WTC11 (cell line): ENCODE measurements around the gene VAC14. TPM values are rescaled to one million over a fixed set of nuclear protein-coding genes. Genes with fewer than 3 reads are reported as not detected.

Experiments used
- ATAC-seq: fragments of 200-7000 bp; cut with Tn5 transposase; 2 replicates; pipeline ENCODE4 v1.10.0; 2021; ENCODE audit warnings: mild to moderate bottlenecking, moderate library complexity
- CTCF ChIA-PET: fragments of 300-600 bp; sonication (Branson Sonifier 250); formaldehyde crosslinking; loops from one replicate; lab custom pipeline; 2021; ENCODE audit warnings: antibody characterized with exemption; lab: Charles Lee
- POLR2A ChIA-PET: fragments of 350-600 bp; sonication (Branson Sonifier 250); formaldehyde crosslinking; loops from one replicate; lab custom pipeline; 2021; ENCODE audit warnings: antibody characterized with exemption; lab: Charles Lee
- DNase-seq: peaks from one replicate; pipeline ENCODE4 v3.0.0; 2021; ENCODE audit warnings: low spot score
- H3K27ac Mint-ChIP-seq: 2 replicates; pipeline ENCODE4 v1.8.0; 2021; ENCODE audit warnings: mixed read lengths
- H3K27me3 Mint-ChIP-seq: 2 replicates; pipeline ENCODE4 v1.8.0; 2021; ENCODE audit warnings: low read depth, mild to moderate bottlenecking, moderate library complexity, mixed read lengths
- H3K36me3 Mint-ChIP-seq: 2 replicates; pipeline ENCODE4 v1.8.0; 2021; ENCODE audit warnings: mixed read lengths
- H3K4me1 Mint-ChIP-seq: 2 replicates; pipeline ENCODE4 v1.8.0; 2022; ENCODE audit warnings: mixed read lengths
- H3K4me3 Mint-ChIP-seq: 2 replicates; pipeline ENCODE4 v1.8.0; 2021; ENCODE audit warnings: mild to moderate bottlenecking, moderate library complexity, mixed read lengths
- H3K9me3 Mint-ChIP-seq: 2 replicates; pipeline ENCODE4 v1.8.0; 2021; ENCODE audit warnings: mixed read lengths
- AFF4 ChIP-seq: sonication (generic); formaldehyde crosslinking; IDR thresholded peaks from 2 replicates; pipeline ENCODE4 v1.8.1; 2023; ENCODE audit warnings: mild to moderate bottlenecking, missing genetic modification reagents, borderline replicate concordance
- ATF1 ChIP-seq: sonication (generic); formaldehyde crosslinking; IDR thresholded peaks from 2 replicates; pipeline ENCODE4 v1.8.1; 2023; ENCODE audit warnings: mild to moderate bottlenecking, moderate library complexity, missing genetic modification reagents
- ATF3 ChIP-seq: sonication (generic); formaldehyde crosslinking; conservative IDR thresholded peaks from 2 replicates; pipeline ENCODE4 v1.8.1; 2022; ENCODE audit warnings: mild to moderate bottlenecking, missing genetic modification reagents
- CBFB ChIP-seq: sonication (generic); formaldehyde crosslinking; IDR thresholded peaks from 2 replicates; pipeline ENCODE4 v1.8.1; 2022; ENCODE audit warnings: mild to moderate bottlenecking, low read depth, missing genetic modification reagents
- CREB1 ChIP-seq: sonication (generic); formaldehyde crosslinking; IDR thresholded peaks from 2 replicates; pipeline ENCODE4 v1.8.0; 2023; ENCODE audit warnings: mild to moderate bottlenecking, missing genetic modification reagents
- E2F4 ChIP-seq: sonication (generic); formaldehyde crosslinking; IDR thresholded peaks from 2 replicates; pipeline ENCODE4 v1.8.1; 2022; ENCODE audit warnings: low read depth, mild to moderate bottlenecking, moderate library complexity, missing genetic modification reagents, borderline replicate concordance
- FOXJ3 ChIP-seq: sonication (generic); formaldehyde crosslinking; IDR thresholded peaks from 2 replicates; pipeline ENCODE4 v1.9.0; 2021; ENCODE audit warnings: missing genetic modification reagents, mild to moderate bottlenecking, borderline replicate concordance
- GTF2I ChIP-seq: fragments of 250-450 bp; sonication (Bioruptor Pico); conservative IDR thresholded peaks from 2 replicates; pipeline ENCODE4 v1.4.0; 2021; ENCODE audit warnings: mild to moderate bottlenecking
- HMGXB4 ChIP-seq: sonication (generic); formaldehyde crosslinking; IDR thresholded peaks from 2 replicates; pipeline ENCODE4 v1.8.1; 2023; ENCODE audit warnings: mild to moderate bottlenecking, moderate library complexity, missing genetic modification reagents
- JAZF1 ChIP-seq: fragments of 250-450 bp; sonication (Bioruptor Pico); IDR thresholded peaks from 2 replicates; pipeline ENCODE4 v1.9.0; 2021; ENCODE audit warnings: moderate library complexity, mild to moderate bottlenecking, inconsistent platforms
- KAT7 ChIP-seq: sonication (generic); formaldehyde crosslinking; IDR thresholded peaks from 2 replicates; pipeline ENCODE4 v1.8.1; 2023; ENCODE audit warnings: missing genetic modification reagents, mild to moderate bottlenecking, borderline replicate concordance
- MAX ChIP-seq: sonication (generic); formaldehyde crosslinking; IDR thresholded peaks from 2 replicates; pipeline ENCODE4 v1.8.0; 2022; ENCODE audit warnings: mild to moderate bottlenecking, missing genetic modification reagents
- MLX ChIP-seq: sonication (generic); formaldehyde crosslinking; IDR thresholded peaks from 2 replicates; pipeline ENCODE4 v1.8.1; 2023; ENCODE audit warnings: mild to moderate bottlenecking, missing genetic modification reagents, moderate library complexity
- MXD4 ChIP-seq: fragments of 250-450 bp; sonication (Bioruptor Pico); IDR thresholded peaks from 2 replicates; pipeline ENCODE4 v1.8.0; 2021; ENCODE audit warnings: mild to moderate bottlenecking, moderate library complexity, borderline replicate concordance
- NR1H2 ChIP-seq: sonication (generic); formaldehyde crosslinking; IDR thresholded peaks from 2 replicates; pipeline ENCODE4 v1.9.0; 2021; ENCODE audit warnings: mild to moderate bottlenecking, moderate library complexity, missing genetic modification reagents
- OVOL2 ChIP-seq: fragments of 250-450 bp; sonication (Bioruptor Pico); IDR thresholded peaks from 2 replicates; pipeline ENCODE4 v1.9.0; 2021; ENCODE audit warnings: mild to moderate bottlenecking, borderline replicate concordance
- PRRX2 ChIP-seq: fragments of 250-450 bp; sonication (Bioruptor Pico); IDR thresholded peaks from 2 replicates; pipeline ENCODE4 v1.8.0; 2021; ENCODE audit warnings: mild to moderate bottlenecking
- RORB ChIP-seq: fragments of 250-450 bp; sonication (Bioruptor Pico); IDR thresholded peaks from 2 replicates; pipeline ENCODE4 v1.9.0; 2021; ENCODE audit warnings: mild to moderate bottlenecking
- SP1 ChIP-seq: sonication (generic); formaldehyde crosslinking; conservative IDR thresholded peaks from 2 replicates; pipeline ENCODE4 v1.8.1; 2022; ENCODE audit warnings: missing genetic modification reagents
- TEAD1 ChIP-seq: sonication (generic); formaldehyde crosslinking; IDR thresholded peaks from 2 replicates; pipeline ENCODE4 v1.8.0; 2022; ENCODE audit warnings: mild to moderate bottlenecking, missing genetic modification reagents
- TEAD4 ChIP-seq: sonication (generic); formaldehyde crosslinking; IDR thresholded peaks from 2 replicates; pipeline ENCODE4 v1.8.0; 2022; ENCODE audit warnings: mild to moderate bottlenecking, missing genetic modification reagents
- USF2 ChIP-seq: sonication (generic); formaldehyde crosslinking; IDR thresholded peaks from 2 replicates; pipeline ENCODE4 v1.8.1; 2023; ENCODE audit warnings: mild to moderate bottlenecking, missing genetic modification reagents, moderate library complexity
- ZBTB21 ChIP-seq: sonication (generic); formaldehyde crosslinking; IDR thresholded peaks from 2 replicates; pipeline ENCODE4 v1.8.1; 2023; ENCODE audit warnings: mild to moderate bottlenecking, missing genetic modification reagents, borderline replicate concordance
- ZNF138 ChIP-seq: sonication (generic); formaldehyde crosslinking; conservative IDR thresholded peaks from 2 replicates; pipeline ENCODE4 v1.8.1; 2022; ENCODE audit warnings: mild to moderate bottlenecking, moderate library complexity, missing genetic modification reagents
- ZNF232 ChIP-seq: sonication (generic); formaldehyde crosslinking; IDR thresholded peaks from 2 replicates; pipeline ENCODE4 v1.8.0; 2022; ENCODE audit warnings: mild to moderate bottlenecking, missing genetic modification reagents
- ZNF281 ChIP-seq: sonication (generic); formaldehyde crosslinking; IDR thresholded peaks from 2 replicates; pipeline ENCODE4 v1.8.0; 2023; ENCODE audit warnings: mild to moderate bottlenecking, missing genetic modification reagents
- ZNF396 ChIP-seq: fragments of 250-450 bp; sonication (Bioruptor Pico); IDR thresholded peaks from 2 replicates; pipeline ENCODE4 v1.8.0; 2021; ENCODE audit warnings: mild to moderate bottlenecking, moderate library complexity, borderline replicate concordance
- total RNA-seq: library from RNA; stranded (reverse); gene quantifications from 3 replicates; pipeline ENCODE4 v1.2.3, GENCODE V29; 2021

VAC14 gene
- total RNA-seq, 1 experiment from 2014 or later, result 60.1 TPM

- POLR2A ChIA-PET, result no interaction called here
- no peak overlapping the region for H3K4me3 Mint-ChIP-seq
- ATAC-seq, result no peak
- peaks cover 18% of the 10 kb centered on the region for H3K36me3 Mint-ChIP-seq
- peak overlapping the region; percentile 45; the same call in 1 of the 2 replicates for H3K27ac Mint-ChIP-seq
- H3K9me3 Mint-ChIP-seq, result peaks cover 16% of the 10 kb centered on the region
- peaks cover 19% of the 10 kb centered on the region for H3K4me1 Mint-ChIP-seq
- no peak for DNase-seq
- CTCF ChIA-PET, result no interaction called here
- TF ChIP-seq E2F4 (CRISPR knock-in tag), result no peak
- no peak for TF ChIP-seq MAX (CRISPR knock-in tag)
- no peak for TF ChIP-seq CREB1 (CRISPR knock-in tag)
- TF ChIP-seq MLX (CRISPR knock-in tag), result no peak
- no peak for TF ChIP-seq ZNF396 (CRISPR knock-in tag)
- TF ChIP-seq ATF3, result no peak
- TF ChIP-seq KAT7 (CRISPR knock-in tag), result no peak
- TF ChIP-seq TEAD4 (CRISPR knock-in tag), result no peak
- TF ChIP-seq ATF1, result no peak
- no peak for TF ChIP-seq OVOL2
- no peak for TF ChIP-seq ZBTB21
- TF ChIP-seq FOXJ3 (CRISPR knock-in tag), result no peak
- TF ChIP-seq NR1H2, result no peak
- TF ChIP-seq SP1 (CRISPR knock-in tag), result no peak
- TF ChIP-seq PRRX2 (CRISPR knock-in tag), result no peak
- TF ChIP-seq RORB (CRISPR knock-in tag), result no peak
- no peak for TF ChIP-seq CBFB (CRISPR knock-in tag)
- no peak for TF ChIP-seq MXD4 (CRISPR knock-in tag)
- TF ChIP-seq ZNF138 (CRISPR knock-in tag), result no peak
- TF ChIP-seq ZNF232 (CRISPR knock-in tag), result no peak
- no peaks in the 10 kb centered on the region for H3K27me3 Mint-ChIP-seq
These were observed 150.7 kb downstream of the VAC14 start for GRCh38 chr16:70650216-70650615.

GRCh38 chr16:70649300-70649699 lies 151.7 kb downstream of the VAC14 start:
- H3K27ac Mint-ChIP-seq, result no peak overlapping the region
- H3K36me3 Mint-ChIP-seq, result peaks cover 18% of the 10 kb centered on the region
- no peak for ATAC-seq
- TF ChIP-seq HMGXB4 (CRISPR knock-in tag) (no peak), USF2 (CRISPR knock-in tag) (no peak), ZBTB21 (no peak), TEAD1 (no peak), JAZF1 (CRISPR knock-in tag) (no peak), GTF2I (CRISPR knock-in tag) (no peak), ZNF281 (CRISPR knock-in tag) (no peak), AFF4 (no peak)

More at GRCh38 chr16:70649300-70649699, 151.7 kb downstream of the VAC14 start:
- DNase-seq, result no peak
- H3K27me3 Mint-ChIP-seq, result no peaks in the 10 kb centered on the region
- H3K4me1 Mint-ChIP-seq, result peaks cover 17% of the 10 kb centered on the region
- no peak overlapping the region for H3K4me3 Mint-ChIP-seq
- ChIA-PET POLR2A (no interaction called here), CTCF (no interaction called here)
- peaks cover 16% of the 10 kb centered on the region for H3K9me3 Mint-ChIP-seq
